Mesendoderm (in vitro differentiated cells): Measurements from ENCODE around the gene SHC3.

ENCODE experiments used
- DNase-seq: peaks from one replicate; pipeline ENCODE4 v3.0.0; 2013
- H2AK5ac ChIP-seq: 2 replicates; pipeline ENCODE4 v1.6.1; 2013; ENCODE audit warnings: low read length, inconsistent platforms
- H2BK120ac ChIP-seq: 2 replicates; pipeline ENCODE4 v1.6.1; 2013; ENCODE audit warnings: low read depth, mild to moderate bottlenecking, low read length, moderate library complexity, mixed read lengths
- H2BK15ac ChIP-seq: replicated peaks from 2 replicates; pipeline ENCODE4 v1.6.1; 2013; ENCODE audit warnings: low read depth, mild to moderate bottlenecking, moderate library complexity
- H2BK5ac ChIP-seq: 2 replicates; pipeline ENCODE4 v1.6.1; 2013; ENCODE audit warnings: low read length, inconsistent platforms
- H3K18ac ChIP-seq: 2 replicates; pipeline ENCODE4 v1.6.1; 2013; ENCODE audit warnings: mild to moderate bottlenecking, low read length, mixed read lengths
- H3K23ac ChIP-seq: one replicate; pipeline ENCODE4 v1.6.1; 2013; ENCODE audit warnings: low read length
- H3K27ac ChIP-seq: 2 replicates; pipeline ENCODE4 v1.5.1; 2013; ENCODE audit warnings: low read depth, mild to moderate bottlenecking, inconsistent platforms, low read length, moderate library complexity
- H3K27me3 ChIP-seq: 2 replicates; pipeline ENCODE4 v1.6.1; 2013; ENCODE audit warnings: low read length, control low read depth, mild to moderate bottlenecking, inconsistent platforms; ENCODE audit not compliant: insufficient read depth, poor library complexity
- H3K36me3 ChIP-seq: 2 replicates; pipeline ENCODE4 v1.6.1; 2013; ENCODE audit warnings: low read length, inconsistent platforms; ENCODE audit not compliant: control insufficient read depth, insufficient read depth
- H3K4ac ChIP-seq: one replicate; pipeline ENCODE4 v1.6.1; 2013; ENCODE audit warnings: low read depth, mild to moderate bottlenecking, low read length, moderate library complexity
- H3K4me1 ChIP-seq: 2 replicates; pipeline ENCODE4 v1.6.1; 2013; ENCODE audit warnings: low read depth, low read length, inconsistent platforms; ENCODE audit not compliant: control insufficient read depth
- H3K4me2 ChIP-seq: 2 replicates; pipeline ENCODE4 v1.6.1; 2013; ENCODE audit warnings: low read length
- H3K4me3 ChIP-seq: 2 replicates; pipeline ENCODE4 v1.5.1; 2013; ENCODE audit warnings: mild to moderate bottlenecking, low read length
- H3K56ac ChIP-seq: one replicate; pipeline ENCODE4 v1.6.1; 2013; ENCODE audit warnings: low read length
- H3K79me1 ChIP-seq: 2 replicates; pipeline ENCODE4 v1.6.1; 2013; ENCODE audit warnings: low read length, inconsistent platforms
- H3K79me2 ChIP-seq: 2 replicates; pipeline ENCODE4 v1.6.1; 2013; ENCODE audit warnings: mild to moderate bottlenecking, low read length; ENCODE audit not compliant: control insufficient read depth, insufficient read depth
- H3K9ac ChIP-seq: 2 replicates; pipeline ENCODE4 v1.6.1; 2013; ENCODE audit warnings: low read length, inconsistent platforms
- H4K5ac ChIP-seq: one replicate; pipeline ENCODE4 v1.6.1; 2013; ENCODE audit warnings: low read length
- H4K8ac ChIP-seq: one replicate; pipeline ENCODE4 v1.6.1; 2013; ENCODE audit warnings: low read depth, mild to moderate bottlenecking, control low read depth, low read length, moderate library complexity
- WGBS: extraction: QIAGEN DNeasy Blood & Tissue Kit; methylation state at CpG from one replicate; pipeline ENCODE4 v1.1.7; 2013; ENCODE audit warnings: low lambda C conversion rate, missing lambda C conversion rate; ENCODE audit not compliant: insufficient coverage; ENCODE audit errors: extremely low coverage; 5-methylcytosine and 5-hydroxymethylcytosine counted together

Gene SHC3

DNA sequence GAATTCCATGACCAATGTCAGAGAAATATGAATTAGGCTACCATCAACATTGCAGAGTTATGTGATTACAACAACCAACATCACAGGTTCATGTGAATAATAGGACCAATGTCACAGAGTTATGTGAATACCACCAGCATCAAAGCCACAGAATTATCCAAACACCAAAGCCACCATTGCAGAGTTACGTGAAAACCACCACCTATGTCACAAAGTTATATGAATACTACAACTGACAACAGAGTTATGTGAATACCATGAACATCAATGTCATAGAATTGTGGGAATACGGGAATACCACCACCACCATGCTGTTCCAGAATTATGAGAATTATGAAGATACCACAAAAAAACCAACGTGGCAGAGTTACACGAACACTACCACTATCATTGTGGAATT lies 64.8 kb downstream of the SHC3 start:
- no peaks in the 10 kb centered on the region for H3K4me1 ChIP-seq
- H2BK120ac ChIP-seq: no peak overlapping the region
- no peak overlapping the region for H2BK15ac ChIP-seq
- no peak overlapping the region for H3K9ac ChIP-seq
- no peaks in the 10 kb centered on the region for H3K36me3 ChIP-seq
- H4K8ac ChIP-seq: no peak overlapping the region
- H3K79me1 ChIP-seq: peaks cover 3% of the 10 kb centered on the region
- WGBS: no CpG with 5 or more reads among the region's 4 CpGs
- H3K18ac ChIP-seq: no peak overlapping the region
- no peak overlapping the region for H3K4me3 ChIP-seq
- H4K5ac ChIP-seq: no peak overlapping the region
- DNase-seq: no peak
- H3K27me3 ChIP-seq: no peaks in the 10 kb centered on the region
- no peak overlapping the region for H2BK5ac ChIP-seq
- H3K79me2 ChIP-seq: peaks cover 3% of the 10 kb centered on the region
- no peak overlapping the region for H3K23ac ChIP-seq
- no peak overlapping the region for H3K56ac ChIP-seq
- no peak overlapping the region for H2AK5ac ChIP-seq
- H3K4me2 ChIP-seq: no peak overlapping the region
- no peak overlapping the region for H3K27ac ChIP-seq
- no peak overlapping the region for H3K4ac ChIP-seq

DNA sequence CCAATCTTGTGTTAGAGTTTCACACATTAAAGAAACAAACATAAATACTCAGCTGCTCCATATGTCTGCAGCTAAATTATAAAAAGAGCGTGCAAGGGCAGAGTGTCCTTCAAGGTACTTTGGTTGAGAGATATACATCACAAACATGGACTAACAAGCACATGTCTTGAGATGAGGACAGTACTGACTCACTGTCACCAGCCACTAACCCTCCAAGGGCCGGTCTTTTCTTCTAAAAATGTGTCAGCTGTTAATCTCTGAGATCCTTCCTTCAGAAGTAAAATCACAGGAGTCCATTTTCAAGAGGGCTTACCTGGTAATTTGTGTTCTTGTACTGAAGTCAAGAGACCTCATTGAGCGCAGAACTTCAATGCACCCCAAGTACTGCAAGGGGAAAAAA lies 66.4 kb downstream of the SHC3 start:
- no peak overlapping the region for H2BK15ac ChIP-seq
- H3K4ac ChIP-seq: no peak overlapping the region
- H4K8ac ChIP-seq: no peak overlapping the region
- no peak overlapping the region for H2AK5ac ChIP-seq
- no peak overlapping the region for H3K23ac ChIP-seq
- no peak overlapping the region for H3K4me3 ChIP-seq
- H3K27ac ChIP-seq: no peak overlapping the region
- no peak overlapping the region for H3K56ac ChIP-seq
- no CpG with 5 or more reads among the region's 3 CpGs for WGBS
- DNase-seq: no peak
- H3K9ac ChIP-seq: no peak overlapping the region
- no peaks in the 10 kb centered on the region for H3K36me3 ChIP-seq
- no peak overlapping the region for H2BK5ac ChIP-seq
- H3K4me1 ChIP-seq: no peaks in the 10 kb centered on the region
- no peak overlapping the region for H3K4me2 ChIP-seq
- H4K5ac ChIP-seq: no peak overlapping the region
- H3K18ac ChIP-seq: no peak overlapping the region
- no peak overlapping the region for H2BK120ac ChIP-seq
- no peaks in the 10 kb centered on the region for H3K27me3 ChIP-seq
- H3K79me2 ChIP-seq: peaks cover 3% of the 10 kb centered on the region
- peaks cover 3% of the 10 kb centered on the region for H3K79me1 ChIP-seq

DNA sequence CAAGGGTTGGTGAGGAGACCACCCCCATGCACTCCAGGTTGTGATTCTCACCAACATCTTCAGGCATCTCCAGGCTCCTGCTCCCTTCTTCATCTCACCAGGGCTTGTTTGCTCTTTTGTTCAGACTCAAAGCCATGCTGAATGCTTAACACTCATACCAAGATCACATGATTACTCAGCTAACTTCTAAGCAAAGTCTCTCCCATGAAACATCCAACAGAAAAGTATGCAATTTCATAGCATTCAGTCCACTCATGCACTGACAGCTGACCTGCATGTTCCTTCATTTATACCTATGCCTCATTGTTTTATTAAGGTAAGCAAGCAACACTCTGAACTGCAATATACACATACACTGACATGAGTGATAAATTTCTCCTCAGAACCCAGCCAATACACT lies 69.0 kb downstream of the SHC3 start:
- H3K4ac ChIP-seq: no peak overlapping the region
- H3K18ac ChIP-seq: no peak overlapping the region
- H3K36me3 ChIP-seq: no peaks in the 10 kb centered on the region
- H3K79me2 ChIP-seq: peaks cover under 1% of the 10 kb centered on the region
- no peak overlapping the region for H2BK5ac ChIP-seq
- no peak overlapping the region for H3K27ac ChIP-seq
- H3K4me3 ChIP-seq: no peak overlapping the region
- H3K79me1 ChIP-seq: no peaks in the 10 kb centered on the region
- no peaks in the 10 kb centered on the region for H3K4me1 ChIP-seq
- no peak overlapping the region for H4K8ac ChIP-seq
- no peak overlapping the region for H3K23ac ChIP-seq
- no peak overlapping the region for H4K5ac ChIP-seq
- H2AK5ac ChIP-seq: no peak overlapping the region
- H3K9ac ChIP-seq: no peak overlapping the region
- H2BK120ac ChIP-seq: no peak overlapping the region
- no peak overlapping the region for H3K4me2 ChIP-seq
- H3K56ac ChIP-seq: no peak overlapping the region
- no peaks in the 10 kb centered on the region for H3K27me3 ChIP-seq
- DNase-seq: no peak
- H2BK15ac ChIP-seq: no peak overlapping the region

DNA sequence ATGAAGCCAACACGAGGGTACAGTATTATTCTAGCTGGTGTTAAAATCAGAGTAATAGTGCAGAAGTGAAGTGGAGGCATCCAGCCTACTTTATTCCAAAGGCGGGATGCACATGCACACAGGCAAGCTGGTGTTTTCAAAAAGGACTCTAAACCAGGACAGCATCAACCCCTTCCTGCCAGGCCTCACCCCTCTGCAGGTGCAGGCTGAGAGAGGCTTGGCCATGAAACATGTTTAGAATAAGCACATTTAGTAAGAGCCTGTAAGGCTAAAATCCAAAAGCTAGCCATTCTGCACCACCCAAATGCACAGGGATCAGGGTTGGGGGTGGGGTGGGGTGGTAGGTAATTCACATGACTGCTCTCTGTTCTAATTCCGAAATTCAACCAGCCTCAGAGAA lies 71.2 kb downstream of the SHC3 start:
- Histone ChIP-seq H3K23ac (no peak overlapping the region), H2BK120ac (no peak overlapping the region), H3K4me1 (no peaks in the 10 kb centered on the region), H4K5ac (no peak overlapping the region), H3K27me3 (no peaks in the 10 kb centered on the region), H3K4me3 (no peak overlapping the region), H3K18ac (no peak overlapping the region), H3K56ac (no peak overlapping the region), H3K27ac (no peak overlapping the region), H3K4me2 (no peak overlapping the region), H3K79me1 (no peaks in the 10 kb centered on the region), H3K36me3 (no peaks in the 10 kb centered on the region), H4K8ac (no peak overlapping the region), H3K9ac (no peak overlapping the region), H3K79me2 (no peaks in the 10 kb centered on the region), H2BK5ac (no peak overlapping the region), H2BK15ac (no peak overlapping the region), H2AK5ac (no peak overlapping the region), H3K4ac (no peak overlapping the region)
- DNase-seq: no peak
- no CpG with 5 or more reads among the region's 3 CpGs for WGBS

DNA sequence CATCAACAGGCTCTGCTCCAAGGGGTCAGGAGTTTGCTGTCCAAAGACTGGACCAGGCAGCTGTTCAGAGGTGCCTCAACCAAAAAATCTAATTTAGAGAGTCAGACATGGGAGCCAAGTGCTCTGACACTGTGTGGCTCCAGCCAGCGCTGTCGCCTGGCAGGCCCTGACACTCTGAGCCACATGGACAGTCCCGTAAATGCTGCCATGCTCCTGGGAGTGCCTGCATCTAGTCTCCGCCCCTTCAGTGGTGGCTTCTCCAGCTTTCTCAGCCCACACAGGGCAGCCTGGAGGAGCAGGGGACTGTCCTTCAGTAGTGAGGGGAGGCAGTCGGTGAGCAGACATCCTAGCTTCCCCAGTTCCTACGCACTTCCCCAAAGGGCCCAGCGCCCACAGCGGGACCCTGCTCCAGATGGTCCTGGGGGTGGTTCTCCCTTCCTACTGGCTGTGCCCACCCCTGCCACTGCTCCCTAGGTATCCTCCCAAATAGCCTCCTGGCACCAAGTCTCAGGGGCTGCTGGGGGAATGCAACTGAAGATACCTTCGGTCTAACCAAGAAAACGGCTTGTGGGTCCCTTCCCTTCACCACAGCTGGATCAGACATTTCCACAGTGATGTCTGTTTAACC lies 72.3 kb downstream of the SHC3 start:
- no CpG with 5 or more reads among the region's 10 CpGs for WGBS
- no peak for DNase-seq

DNA sequence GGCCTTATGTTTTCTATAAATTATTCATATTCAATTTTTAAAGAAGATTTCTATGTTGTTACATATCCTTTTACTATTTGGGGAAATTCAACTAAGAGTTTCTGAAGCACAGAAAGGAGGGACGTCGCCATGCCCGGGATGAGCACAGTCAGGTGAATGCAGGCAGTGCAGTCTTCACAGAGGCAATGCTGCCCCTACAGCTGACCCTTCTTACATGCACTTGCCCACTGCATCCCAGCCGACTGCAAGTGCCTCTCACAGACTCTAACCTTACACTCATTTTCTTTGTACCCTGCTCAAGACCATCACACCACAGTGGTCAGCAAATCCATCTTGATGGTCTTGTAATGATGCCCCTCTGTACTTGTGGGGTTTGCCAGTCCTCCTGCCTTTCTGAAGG lies 73.8 kb downstream of the SHC3 start:
- H3K79me2 ChIP-seq: no peaks in the 10 kb centered on the region
- no peak overlapping the region for H2BK120ac ChIP-seq
- no peak overlapping the region for H3K9ac ChIP-seq
- no peak overlapping the region for H3K23ac ChIP-seq
- no peak overlapping the region for H3K18ac ChIP-seq
- no peaks in the 10 kb centered on the region for H3K79me1 ChIP-seq
- H3K27me3 ChIP-seq: no peaks in the 10 kb centered on the region
- H3K27ac ChIP-seq: no peak overlapping the region
- no peaks in the 10 kb centered on the region for H3K4me1 ChIP-seq
- no peak overlapping the region for H3K4ac ChIP-seq
- WGBS: no CpG with 5 or more reads among the region's 4 CpGs
- H2AK5ac ChIP-seq: no peak overlapping the region
- no peak overlapping the region for H2BK5ac ChIP-seq
- no peaks in the 10 kb centered on the region for H3K36me3 ChIP-seq
- H3K4me3 ChIP-seq: no peak overlapping the region
- no peak for DNase-seq
- H3K56ac ChIP-seq: no peak overlapping the region
- no peak overlapping the region for H3K4me2 ChIP-seq
- H2BK15ac ChIP-seq: no peak overlapping the region
- H4K8ac ChIP-seq: no peak overlapping the region
- no peak overlapping the region for H4K5ac ChIP-seq

More for the DNA sequence above, 72.3 kb downstream of the SHC3 start:
- Histone ChIP-seq H2BK15ac (no peak overlapping the region), H2BK5ac (no peak overlapping the region), H3K79me2 (no peaks in the 10 kb centered on the region), H2BK120ac (no peak overlapping the region), H3K18ac (no peak overlapping the region), H3K9ac (no peak overlapping the region), H3K4me2 (no peak overlapping the region), H4K8ac (no peak overlapping the region), H3K79me1 (no peaks in the 10 kb centered on the region), H3K36me3 (no peaks in the 10 kb centered on the region), H3K27ac (no peak overlapping the region), H3K56ac (no peak overlapping the region), H2AK5ac (no peak overlapping the region), H3K27me3 (no peaks in the 10 kb centered on the region), H3K4me1 (no peaks in the 10 kb centered on the region), H3K23ac (no peak overlapping the region), H4K5ac (no peak overlapping the region), H3K4me3 (no peak overlapping the region), H3K4ac (no peak overlapping the region)
